GM21619 (cell line): ENCODE results near the gene UBE2B.
"Not testable (repeated sequence)": the region's sequence is repeated elsewhere in the genome, so short reads cannot be mapped to it uniquely, and the experiment has no call there.

ENCODE experiments used
- ATAC-seq: cut with Tn5 transposase; IDR thresholded peaks from one replicate; pipeline ENCODE4 v1.9.1; 2021; ENCODE audit not compliant: unreplicated experiment

The UBE2B gene

DNA sequence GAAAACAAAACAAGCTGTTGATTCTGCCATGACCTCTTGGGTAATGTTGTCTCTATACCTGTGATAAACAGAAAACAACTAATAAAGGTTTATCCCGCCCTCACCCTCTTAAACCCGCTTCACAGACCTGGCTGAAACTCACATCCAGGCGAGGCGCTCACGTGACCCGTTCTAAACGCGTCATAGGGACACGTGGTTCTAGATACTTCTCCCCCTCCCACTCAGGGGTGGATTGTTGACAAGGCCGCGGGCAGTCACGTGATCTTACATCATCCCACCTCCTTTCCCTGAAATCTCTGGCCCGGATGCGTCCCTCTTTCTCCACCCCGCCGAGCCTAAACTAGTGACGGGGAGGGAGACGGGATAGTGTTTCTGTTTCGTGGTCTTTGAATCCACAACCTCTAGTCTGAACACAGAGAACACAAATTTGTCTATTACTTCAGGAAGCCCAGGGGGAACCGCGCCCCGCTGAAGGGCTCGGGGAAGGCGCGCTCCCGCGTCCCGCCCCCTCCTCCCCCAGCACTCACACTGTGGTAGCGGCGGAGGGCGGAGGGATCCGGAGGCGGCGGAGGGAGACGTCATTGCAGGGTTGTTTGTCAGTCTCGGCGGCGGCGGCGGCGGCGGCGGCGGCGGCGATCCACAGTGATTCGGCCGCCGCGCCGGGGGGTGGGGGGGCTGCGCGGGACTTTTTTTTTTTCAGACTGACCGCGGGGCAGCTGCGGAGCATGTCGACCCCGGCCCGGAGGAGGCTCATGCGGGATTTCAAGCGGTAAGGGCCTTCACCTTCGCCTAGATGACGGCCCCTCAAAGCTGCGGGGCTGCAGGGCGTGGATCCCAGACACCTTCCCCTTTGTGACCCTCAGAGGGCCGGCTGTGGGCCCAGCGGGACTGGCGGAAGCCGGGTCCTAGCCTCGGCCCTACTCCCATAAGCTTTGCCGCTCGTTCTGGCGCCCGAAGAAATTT lies at the start of gene UBE2B:
Gene UBE2B, plus strand, starts transcription at position 699 of the 963 bp plus-strand sequence. Its CDS starts 27 bp downstream, at position 726.
- ATAC-seq = peak; percentile 66

- ATAC-seq = no peak
Measured at GRCh38 chr5:134327327-134327726, 44.0 kb upstream of the UBE2B start.

GRCh38 chr5:134328619-134329018 lies 42.8 kb upstream of the UBE2B start:
- no peak for ATAC-seq

DNA sequence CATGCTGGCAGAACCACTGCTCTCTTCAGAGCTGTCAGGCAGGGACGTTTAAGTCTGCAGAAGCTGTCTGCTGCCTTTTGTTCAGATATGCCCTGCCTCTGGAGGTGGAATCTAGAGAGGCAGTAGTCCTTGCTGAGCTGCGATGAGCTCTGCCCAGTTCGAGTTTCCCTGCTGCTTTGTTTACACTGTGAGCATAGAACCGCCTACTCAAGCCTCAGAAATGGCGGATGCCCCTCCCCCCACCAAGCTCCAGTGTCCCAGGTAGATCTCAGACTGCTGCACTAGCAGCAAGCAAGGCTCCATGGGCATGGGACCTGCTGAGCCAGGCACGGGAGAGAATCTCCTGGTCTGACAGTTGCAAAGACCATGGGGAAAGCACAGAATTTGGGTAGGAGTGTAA lies 34.5 kb upstream of the UBE2B start:
- not testable (repeated sequence) for ATAC-seq

DNA sequence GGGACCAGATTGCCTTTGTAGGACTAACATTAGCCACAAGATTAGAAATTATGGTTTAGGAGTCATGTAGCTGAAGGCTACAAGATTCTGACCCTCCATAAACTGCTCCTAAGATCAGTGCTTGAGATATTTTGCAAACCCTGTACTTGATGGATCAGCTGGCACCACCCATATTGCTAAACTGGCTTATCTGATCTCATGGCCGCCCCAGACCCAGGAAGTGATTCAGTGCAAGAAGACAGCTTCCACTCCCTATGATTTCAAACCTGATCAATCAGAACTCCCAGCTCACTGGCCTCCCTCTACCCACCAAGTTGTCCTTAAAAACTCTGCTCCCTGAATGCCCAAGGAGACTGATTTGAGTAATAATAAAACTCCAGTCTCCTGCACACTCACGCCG lies 27.9 kb upstream of the UBE2B start:
- ATAC-seq = not testable (repeated sequence)

- not testable (repeated sequence) for ATAC-seq
Measured at GRCh38 chr5:134345476-134345875, 25.9 kb upstream of the UBE2B start.

- ATAC-seq = no peak
Measured at GRCh38 chr5:134345996-134346395, 25.4 kb upstream of the UBE2B start.

GRCh38 chr5:134349463-134349862 lies 21.9 kb upstream of the UBE2B start:
- no peak for ATAC-seq

DNA sequence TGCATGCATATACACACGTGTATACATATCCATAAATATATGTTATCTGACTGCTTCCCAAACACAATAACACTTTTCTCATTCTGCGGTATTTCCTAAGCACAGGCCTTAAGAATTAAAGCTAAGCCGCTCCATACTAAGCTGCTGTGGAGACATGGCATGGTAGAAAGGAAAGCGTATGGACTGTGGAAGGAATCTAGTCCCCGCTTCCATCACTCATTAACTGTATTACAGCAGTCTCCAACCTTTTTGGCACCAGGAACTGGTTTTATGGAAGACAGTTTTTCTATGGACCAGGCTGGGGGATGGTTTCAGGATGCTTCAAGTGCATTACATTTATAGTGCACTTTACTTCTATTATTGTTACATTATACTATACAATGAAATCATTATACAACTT lies 15.7 kb upstream of the UBE2B start:
- no peak for ATAC-seq

DNA sequence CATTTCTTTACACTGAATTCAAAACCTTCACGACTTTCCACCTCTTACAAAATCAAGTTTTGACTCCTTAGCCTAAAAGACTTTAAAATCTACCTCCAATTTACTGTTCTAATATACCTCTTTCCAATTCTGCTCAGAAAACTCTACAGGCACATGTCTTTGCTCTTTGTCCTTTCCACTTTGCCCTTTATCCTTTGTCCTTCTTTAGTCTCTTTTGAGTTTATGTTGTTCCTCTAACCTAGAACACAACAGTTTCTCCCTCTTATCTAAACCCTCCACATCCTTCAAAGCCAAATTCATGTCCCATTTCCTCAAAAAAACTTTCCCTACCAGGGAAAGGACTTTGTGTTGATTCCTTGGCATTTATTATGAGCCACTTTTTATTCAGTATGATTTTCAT lies 5.8 kb upstream of the UBE2B start:
- no peak for ATAC-seq

GRCh38 chr5:134370311-134370870 lies 978 bp upstream of the UBE2B start:
- peak; percentile 3 for ATAC-seq

- no peak for ATAC-seq
Measured at GRCh38 chr5:134371834-134372340, 518 bp downstream of the UBE2B start.

GRCh38 chr5:134373633-134374032 lies 2.3 kb downstream of the UBE2B start:
- ATAC-seq = not testable (repeated sequence)

GRCh38 chr5:134374232-134374631 lies 2.9 kb downstream of the UBE2B start:
- no peak for ATAC-seq

GRCh38 chr5:134380346-134380745 lies 9.0 kb downstream of the UBE2B start:
- ATAC-seq = no peak

GRCh38 chr5:134382204-134382603 lies 10.8 kb downstream of the UBE2B start:
- ATAC-seq = not testable (repeated sequence)

DNA sequence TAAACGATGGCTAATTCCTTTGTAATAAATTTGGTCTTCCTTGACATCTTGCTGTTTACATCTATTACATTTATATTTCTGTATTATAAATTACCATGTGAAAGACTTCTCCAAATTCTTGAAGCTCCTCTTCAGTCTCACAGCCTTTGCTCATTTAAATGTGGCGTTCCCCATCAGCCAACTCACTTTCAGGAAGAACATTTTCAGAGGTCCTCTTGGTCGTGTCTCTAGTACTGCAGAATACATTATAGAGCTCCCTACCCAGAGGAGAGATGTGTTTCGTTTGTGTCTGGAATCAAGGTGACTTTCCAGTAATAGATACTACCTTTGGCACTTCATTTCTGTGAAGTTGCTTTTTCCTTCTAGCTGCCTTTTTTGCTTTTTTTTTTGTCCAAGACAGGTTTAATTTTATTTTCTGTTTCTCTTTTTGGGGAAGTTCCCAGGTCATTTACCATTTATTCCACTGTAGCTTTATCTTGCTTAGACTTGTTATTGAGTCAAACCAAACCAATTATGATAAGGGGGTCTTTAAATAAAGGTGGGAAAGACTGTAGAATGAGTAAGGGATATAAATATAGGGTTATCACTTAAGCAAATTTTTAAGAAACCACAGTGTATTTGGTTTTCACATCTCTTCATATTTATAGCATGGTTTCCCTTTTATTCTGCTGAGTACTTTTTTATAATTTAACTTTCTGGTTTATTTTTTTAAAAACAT lies 12.8 kb downstream of the UBE2B start:
- no peak for ATAC-seq

DNA sequence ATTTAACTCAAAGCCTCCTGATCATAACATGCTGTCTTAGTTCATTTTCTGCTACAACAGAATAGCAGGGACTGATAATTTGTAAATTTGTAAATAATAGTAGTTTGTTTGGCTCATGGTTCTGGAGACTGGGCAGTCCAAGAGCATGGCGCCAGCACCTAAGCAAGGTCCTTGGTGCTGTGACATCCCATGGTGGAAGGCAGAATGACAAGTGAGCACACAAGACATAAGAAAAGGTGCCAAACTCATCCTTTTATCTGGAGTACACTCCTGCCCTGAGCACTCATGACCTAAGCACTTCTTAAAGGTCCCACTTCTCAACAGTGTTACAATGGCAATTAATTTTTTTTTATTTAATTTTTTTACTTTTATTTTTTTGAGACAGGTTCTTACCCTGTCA lies 16.1 kb downstream of the UBE2B start:
- ATAC-seq = no peak

DNA sequence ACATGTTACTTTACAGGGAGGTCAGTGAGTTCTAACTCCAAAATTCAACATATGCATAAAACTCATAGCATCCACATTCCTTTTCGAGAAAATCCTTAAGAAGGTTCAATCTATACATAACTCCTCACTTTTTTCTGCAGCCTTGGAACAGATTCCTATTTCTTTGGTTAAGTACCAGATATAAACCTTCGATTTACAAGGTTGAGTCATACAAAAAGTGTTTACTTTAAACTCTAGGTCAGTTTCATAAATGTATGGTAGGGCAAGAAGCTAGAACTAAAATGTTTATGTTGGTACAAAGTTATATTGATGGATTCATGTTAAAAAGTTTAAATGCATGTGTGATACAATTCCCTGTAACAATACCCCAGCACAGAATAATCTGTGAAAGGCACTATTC lies 20.9 kb downstream of the UBE2B start:
- ATAC-seq = no peak

GRCh38 chr5:134394932-134395331 lies 23.6 kb downstream of the UBE2B start:
- ATAC-seq = no peak

- ATAC-seq = no peak
Measured at GRCh38 chr5:134396274-134396673, 24.9 kb downstream of the UBE2B start.
